ENCODE results near the gene ST3GAL6.

Gene ST3GAL6

GRCh38 chr3:98739266-98739665, 23.9 kb upstream of the ST3GAL6 start:
- no peak for DNase-seq (ENCODE audit: extremely low read depth in 1 of 2, low read depth in 1 of 2)

GRCh38 chr3:98740324-98740723, 22.8 kb upstream of the ST3GAL6 start:
- no peak for DNase-seq (ENCODE audit: extremely low read depth in 1 of 2, low read depth in 1 of 2)

GRCh38 chr3:98741121-98741716, 21.9 kb upstream of the ST3GAL6 start:
- no peak for DNase-seq (ENCODE audit: extremely low read depth in 1 of 2, low read depth in 1 of 2)

GRCh38 chr3:98743071-98743470, 20.1 kb upstream of the ST3GAL6 start:
- DNase-seq (ENCODE audit: extremely low read depth in 1 of 2, low read depth in 1 of 2): no peak

- DNase-seq (ENCODE audit: extremely low read depth in 1 of 2, low read depth in 1 of 2): no peak
Measured at GRCh38 chr3:98744283-98744682, 18.9 kb upstream of the ST3GAL6 start.

GRCh38 chr3:98745718-98746117, 17.4 kb upstream of the ST3GAL6 start:
- no peak for DNase-seq (ENCODE audit: extremely low read depth in 1 of 2, low read depth in 1 of 2)

GRCh38 chr3:98746122-98746521, 17.0 kb upstream of the ST3GAL6 start:
- no peak for DNase-seq (ENCODE audit: extremely low read depth in 1 of 2, low read depth in 1 of 2)

- DNase-seq (ENCODE audit: extremely low read depth in 1 of 2, low read depth in 1 of 2): no peak
Measured at GRCh38 chr3:98746882-98747281, 16.3 kb upstream of the ST3GAL6 start.

GRCh38 chr3:98750276-98750919, 12.7 kb upstream of the ST3GAL6 start:
- no peak for DNase-seq (ENCODE audit: extremely low read depth in 1 of 2, low read depth in 1 of 2)

- no peak for DNase-seq (ENCODE audit: extremely low read depth in 1 of 2, low read depth in 1 of 2)
Measured at GRCh38 chr3:98754483-98754882, 8.7 kb upstream of the ST3GAL6 start.

GRCh38 chr3:98755601-98756000, 7.5 kb upstream of the ST3GAL6 start:
- no peak for DNase-seq (ENCODE audit: extremely low read depth in 1 of 2, low read depth in 1 of 2)

GRCh38 chr3:98759629-98760028, 3.5 kb upstream of the ST3GAL6 start:
- DNase-seq (ENCODE audit: extremely low read depth in 1 of 2, low read depth in 1 of 2): no peak

GRCh38 chr3:98761643-98762229, 1.4 kb upstream of the ST3GAL6 start:
- DNase-seq (ENCODE audit: extremely low read depth in 1 of 2, low read depth in 1 of 2): no peak

GRCh38 chr3:98763819-98764418, 779 bp downstream of the ST3GAL6 start:
- no peak for DNase-seq (ENCODE audit: extremely low read depth in 1 of 2, low read depth in 1 of 2)

GRCh38 chr3:98764472-98764884, 1.3 kb downstream of the ST3GAL6 start:
- no peak for DNase-seq (ENCODE audit: extremely low read depth in 1 of 2, low read depth in 1 of 2)

- DNase-seq (ENCODE audit: extremely low read depth in 1 of 2, low read depth in 1 of 2): no peak
Measured at GRCh38 chr3:98765721-98766120, 2.6 kb downstream of the ST3GAL6 start.

- DNase-seq (ENCODE audit: extremely low read depth in 1 of 2, low read depth in 1 of 2): no peak
Measured at GRCh38 chr3:98766924-98767323, 3.8 kb downstream of the ST3GAL6 start.

- no peak for DNase-seq (ENCODE audit: extremely low read depth in 1 of 2, low read depth in 1 of 2)
Measured at GRCh38 chr3:98768961-98769360, 5.8 kb downstream of the ST3GAL6 start.

- no peak for DNase-seq (ENCODE audit: extremely low read depth in 1 of 2, low read depth in 1 of 2)
Measured at GRCh38 chr3:98769448-98769847, 6.3 kb downstream of the ST3GAL6 start.

GRCh38 chr3:98770261-98771039, 7.3 kb downstream of the ST3GAL6 start:
- DNase-seq (ENCODE audit: extremely low read depth in 1 of 2, low read depth in 1 of 2): no peak

GRCh38 chr3:98772022-98772421, 8.9 kb downstream of the ST3GAL6 start:
- no peak for DNase-seq (ENCODE audit: extremely low read depth in 1 of 2, low read depth in 1 of 2)
